ENCODE data around the gene RNF130.

RNF130 gene

DNA sequence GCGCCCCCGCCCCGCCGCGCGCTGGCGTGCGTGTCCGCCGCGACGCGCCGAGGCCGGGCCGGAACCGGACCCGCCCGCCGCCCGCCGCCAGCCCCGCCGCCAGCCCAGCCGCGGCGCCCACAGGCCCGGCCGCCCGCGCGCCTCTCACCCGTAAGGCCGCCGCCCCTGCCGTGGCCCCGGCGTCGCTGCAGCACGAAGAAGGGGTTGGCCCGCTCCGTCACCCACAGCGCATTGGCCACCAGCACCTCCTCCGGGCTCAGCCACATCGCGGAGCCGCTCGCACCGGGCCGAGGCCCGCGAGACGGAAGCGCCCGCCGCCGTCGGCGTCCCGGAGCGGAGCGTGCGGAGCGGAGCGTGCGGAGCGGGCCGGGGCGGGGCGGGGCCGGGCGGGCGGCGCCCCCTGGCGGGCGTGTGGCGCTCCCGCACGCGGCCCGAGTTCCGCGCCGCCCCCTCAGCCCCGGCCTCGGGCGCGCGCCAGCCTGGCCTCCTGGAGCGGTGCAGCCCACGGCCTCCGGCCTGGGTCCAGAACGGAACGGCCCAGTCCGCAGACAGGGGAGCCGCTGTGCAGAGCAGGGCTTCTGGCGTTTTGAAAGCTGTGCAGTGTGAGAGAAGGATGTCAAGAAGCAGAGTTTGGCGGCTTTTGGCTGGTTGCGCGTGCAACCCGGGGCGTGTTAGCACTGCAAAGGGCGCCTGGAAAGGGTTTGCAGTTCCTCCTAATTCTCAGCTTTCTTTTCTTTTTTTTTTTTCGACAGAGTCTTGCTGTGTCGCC, 163.8 kb downstream of the RNF130 start, which contains the start of gene TBC1D9B:
TBC1D9B (minus strand) TSS at position 342 of the 769 bp plus-strand sequence; CDS start at position 266, 76 bp downstream.
- no CpG with 5 or more reads among the region's 105 CpGs for WGBS (ENCODE audit: insufficient coverage, insufficient read length)
- no peaks in the 10 kb centered on the region for H3K9me3 ChIP-seq (ENCODE audit: control insufficient read depth, insufficient read depth, low read length)
- H3K4me3 ChIP-seq (ENCODE audit: low read length) = peak within 1 kb of the TSS; percentile 86; the same call in 1 of the 2 replicates
- peaks cover 7% of the 10 kb centered on the region for H3K36me3 ChIP-seq (ENCODE audit: control insufficient read depth, insufficient read depth, low read length)
- 0 out of 2 replicates have a peak, but pooled peaks cover 2% of the 10 kb centered on the region for H3K4me1 ChIP-seq (ENCODE audit: control insufficient read depth, insufficient read depth, low read length)
- H3K27ac ChIP-seq (ENCODE audit: low read length) = no peak within 1 kb of the TSS
- no peaks in the 10 kb centered on the region for H3K27me3 ChIP-seq (ENCODE audit: control insufficient read depth, insufficient read depth, low read length)
- DNase-seq (ENCODE audit: low read depth, low spot score) = no peak

DNA sequence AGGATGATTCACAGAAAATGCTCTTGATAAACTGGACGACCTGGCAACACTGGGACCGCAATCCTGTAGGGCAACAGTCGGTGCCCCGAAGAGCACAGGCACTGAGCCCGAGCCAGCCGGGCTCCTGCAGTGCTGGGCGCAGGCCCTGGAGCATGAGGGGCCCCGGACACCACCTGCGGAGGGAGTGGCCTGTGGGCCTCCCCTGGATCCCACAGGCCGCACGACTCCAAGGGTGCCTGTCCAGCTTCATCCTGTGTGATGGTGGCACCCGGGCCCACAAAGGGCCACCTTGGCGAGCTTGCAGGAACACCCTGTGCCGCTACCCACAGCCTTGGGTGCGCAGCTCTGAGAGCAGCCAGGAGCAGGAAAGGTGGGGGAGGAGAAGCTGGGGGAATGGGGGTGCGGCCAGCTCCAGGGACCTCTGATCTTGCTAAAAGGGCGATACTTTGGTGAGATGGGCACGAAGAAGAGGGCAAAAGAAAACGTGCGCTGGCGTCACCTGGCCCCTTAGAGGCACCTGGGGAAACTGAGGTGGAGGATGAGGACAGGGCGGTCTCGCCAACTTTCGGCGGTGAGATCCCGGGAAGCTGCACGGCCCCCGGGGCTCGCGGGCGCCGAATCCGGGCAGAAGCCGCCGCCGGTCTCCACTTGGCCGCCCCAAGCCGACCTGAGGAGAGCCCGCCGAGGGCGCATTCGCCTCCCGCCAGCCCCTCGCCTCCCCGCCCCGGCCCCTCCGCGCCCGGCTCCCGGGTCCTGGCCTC, 164.6 kb downstream of the RNF130 start:
- H3K27me3 ChIP-seq (ENCODE audit: control insufficient read depth, insufficient read depth, low read length) = no peaks in the 10 kb centered on the region
- H3K4me3 ChIP-seq (ENCODE audit: low read length) = peak overlapping the region; percentile 86; the same call in 1 of the 2 replicates
- 0 out of 2 replicates have a peak, but pooled peaks cover 2% of the 10 kb centered on the region for H3K4me1 ChIP-seq (ENCODE audit: control insufficient read depth, insufficient read depth, low read length)
- H3K36me3 ChIP-seq (ENCODE audit: control insufficient read depth, insufficient read depth, low read length) = peaks cover 7% of the 10 kb centered on the region
- H3K9me3 ChIP-seq (ENCODE audit: control insufficient read depth, insufficient read depth, low read length) = no peaks in the 10 kb centered on the region
- DNase-seq (ENCODE audit: low read depth, low spot score) = no peak
- WGBS (ENCODE audit: insufficient coverage, insufficient read length) = no CpG with 5 or more reads among the region's 50 CpGs
- no peak overlapping the region for H3K27ac ChIP-seq (ENCODE audit: low read length)

DNA sequence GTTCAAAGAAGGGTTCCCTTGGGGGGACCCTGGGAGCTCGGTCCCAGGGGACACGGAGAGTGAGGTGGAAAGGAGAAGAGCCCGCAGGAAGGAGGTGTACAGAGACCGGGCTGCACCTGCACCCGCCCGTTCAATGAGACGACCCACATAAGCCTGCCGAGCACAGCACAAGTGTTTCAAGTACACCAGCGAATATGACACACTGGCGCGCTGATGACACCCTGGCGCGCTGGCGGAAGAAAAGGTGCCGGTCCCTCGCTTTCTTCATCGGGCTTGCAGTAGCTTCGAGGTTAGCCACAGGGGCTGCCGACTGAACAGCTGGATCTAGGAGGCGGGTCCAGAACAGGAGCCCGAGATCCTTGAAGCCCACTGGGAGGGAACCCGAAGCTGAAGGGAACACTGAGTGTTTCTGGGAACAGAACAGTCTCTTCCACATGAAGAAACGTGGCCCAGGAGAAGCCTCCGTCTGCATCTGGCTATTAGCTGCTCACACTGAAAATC, 165.2 kb downstream of the RNF130 start:
- H3K9me3 ChIP-seq (ENCODE audit: control insufficient read depth, insufficient read depth, low read length) = no peaks in the 10 kb centered on the region
- no CpG with 5 or more reads among the region's 24 CpGs for WGBS (ENCODE audit: insufficient coverage, insufficient read length)
- H3K4me3 ChIP-seq (ENCODE audit: low read length) = no peak overlapping the region
- H3K36me3 ChIP-seq (ENCODE audit: control insufficient read depth, insufficient read depth, low read length) = peaks cover 7% of the 10 kb centered on the region
- H3K27me3 ChIP-seq (ENCODE audit: control insufficient read depth, insufficient read depth, low read length) = no peaks in the 10 kb centered on the region
- H3K27ac ChIP-seq (ENCODE audit: low read length) = no peak overlapping the region
- H3K4me1 ChIP-seq (ENCODE audit: control insufficient read depth, insufficient read depth, low read length) = 0 out of 2 replicates have a peak, but pooled peaks cover 2% of the 10 kb centered on the region
- DNase-seq (ENCODE audit: low read depth, low spot score) = no peak

DNA sequence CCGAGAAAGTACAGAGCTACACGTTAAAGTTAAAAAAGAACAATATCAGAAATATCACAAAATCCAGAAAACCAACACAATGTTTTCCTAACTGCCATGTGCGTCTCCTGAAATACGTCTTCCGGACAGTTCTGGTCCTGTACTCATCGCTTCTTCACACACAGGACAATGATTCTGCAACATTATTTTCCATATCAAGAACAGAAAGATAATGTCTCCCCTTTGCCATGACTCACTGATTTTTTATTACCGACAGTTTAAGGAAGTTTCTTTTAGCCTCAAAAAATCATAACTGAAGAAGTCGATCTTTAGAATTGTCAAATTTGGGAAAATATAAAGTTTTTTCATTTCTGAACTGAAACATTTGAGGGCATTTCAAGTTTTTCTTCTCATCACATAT, 166.4 kb downstream of the RNF130 start:
- Histone ChIP-seq H3K4me1 (ENCODE audit: control insufficient read depth, insufficient read depth, low read length) (0 out of 2 replicates have a peak, but pooled peaks cover 2% of the 10 kb centered on the region), H3K27me3 (ENCODE audit: control insufficient read depth, insufficient read depth, low read length) (no peaks in the 10 kb centered on the region), H3K9me3 (ENCODE audit: control insufficient read depth, insufficient read depth, low read length) (no peaks in the 10 kb centered on the region), H3K27ac (ENCODE audit: low read length) (no peak overlapping the region), H3K4me3 (ENCODE audit: low read length) (no peak overlapping the region), H3K36me3 (ENCODE audit: control insufficient read depth, insufficient read depth, low read length) (peaks cover 7% of the 10 kb centered on the region)
- WGBS (ENCODE audit: insufficient coverage, insufficient read length) = no CpG with 5 or more reads among the region's 8 CpGs
- DNase-seq (ENCODE audit: low read depth, low spot score) = no peak

Measured in iPS DF 6.9 (cell line).